IMR-90 (cell line): ENCODE measurements around the gene PRSS21. TPM values are rescaled to one million over a fixed set of nuclear protein-coding genes. Genes with fewer than 3 reads are reported as not detected.
A peak's percentile ranks its signal among the peaks of the same experiment; 100 is the strongest.

Source experiments
- ATAC-seq: fragments of 200-7000 bp; cut with Tn5 transposase; 2 replicates; pipeline ENCODE4 v1.9.1; 2020; ENCODE audit warnings: low read depth, mild to moderate bottlenecking, moderate library complexity
- BruUV-seq: library from RNA; stranded (reverse); fragments of 400-500 nt; replicated peaks from 2 replicates; lab custom pipeline; 2021; lab: Mats Ljungman, UMichigan
- CTCF ChIA-PET: fragments of 300-600 bp; formaldehyde crosslinking; extraction: SDS; loops from one replicate; lab custom pipeline; 2021; ENCODE audit warnings: antibody characterized with exemption; lab: Yijun Ruan, JAX
- POLR2A ChIA-PET: fragments of 300-600 bp; sonication (Branson Sonifier 250); formaldehyde crosslinking; loops from one replicate; lab custom pipeline; 2022; ENCODE audit warnings: antibody characterized with exemption; ENCODE audit not compliant: unreplicated experiment; lab: Charles Lee
- DNase-seq: peaks from one replicate; pipeline ENCODE4 v3.0.0; 2013
- H2AFZ ChIP-seq: replicated peaks from 2 replicates; pipeline ENCODE3; 2013; ENCODE audit warnings: low read length, mild to moderate bottlenecking; ENCODE audit not compliant: poor library complexity
- H2AK5ac ChIP-seq: 2 replicates; pipeline ENCODE4 v1.6.1; 2013; ENCODE audit warnings: low read depth, low read length, inconsistent platforms
- H2AK9ac ChIP-seq: replicated peaks from 2 replicates; pipeline ENCODE3; 2013; ENCODE audit warnings: mild to moderate bottlenecking, low read depth, low read length, moderate library complexity; ENCODE audit not compliant: poor library complexity
- H2BK120ac ChIP-seq: 2 replicates; pipeline ENCODE4 v1.6.1; 2013; ENCODE audit warnings: low read depth, low read length, inconsistent platforms
- H2BK15ac ChIP-seq: 3 replicates; pipeline ENCODE4 v1.6.1; 2013; ENCODE audit warnings: low read depth, low read length, inconsistent platforms
- H2BK20ac ChIP-seq: 2 replicates; pipeline ENCODE4 v1.6.1; 2013; ENCODE audit warnings: low read depth, mild to moderate bottlenecking, inconsistent platforms, low read length, moderate library complexity
- H2BK5ac ChIP-seq: 2 replicates; pipeline ENCODE4 v1.6.1; 2013; ENCODE audit warnings: mild to moderate bottlenecking, low read depth, low read length, inconsistent platforms; ENCODE audit not compliant: poor library complexity, severe bottlenecking
- H3K14ac ChIP-seq: replicated peaks from 2 replicates; pipeline ENCODE4 v1.6.1; 2013; ENCODE audit warnings: low read depth, low read length, inconsistent platforms
- H3K18ac ChIP-seq: 2 replicates; pipeline ENCODE4 v1.6.1; 2013; ENCODE audit warnings: low read depth, low read length, control low read depth
- H3K23ac ChIP-seq: 2 replicates; pipeline ENCODE4 v1.6.1; 2013; ENCODE audit warnings: low read depth, low read length, inconsistent platforms
- H3K27ac ChIP-seq: 2 replicates; pipeline ENCODE4 v1.5.1; 2013; ENCODE audit warnings: mild to moderate bottlenecking, control low read depth, low read length; ENCODE audit not compliant: insufficient read depth
- H3K27me3 ChIP-seq: 2 replicates; pipeline ENCODE4 v1.6.1; 2013; ENCODE audit warnings: low read length; ENCODE audit not compliant: control insufficient read depth, insufficient read depth
- H3K36me3 ChIP-seq: 2 replicates; pipeline ENCODE4 v1.6.1; 2013; ENCODE audit warnings: low read length, mixed read lengths; ENCODE audit not compliant: control insufficient read depth, insufficient read depth
- H3K4ac ChIP-seq: 2 replicates; pipeline ENCODE4 v1.6.1; 2013; ENCODE audit warnings: low read depth, low read length, inconsistent platforms
- H3K4me1 ChIP-seq: 2 replicates; pipeline ENCODE4 v1.6.1; 2013; ENCODE audit warnings: low read length, mixed read lengths; ENCODE audit not compliant: control insufficient read depth, insufficient read depth
- H3K4me2 ChIP-seq: 2 replicates; pipeline ENCODE4 v1.6.1; 2013; ENCODE audit warnings: low read depth, mild to moderate bottlenecking, control low read depth, low read length, moderate library complexity
- H3K4me3 ChIP-seq: 2 replicates; pipeline ENCODE4 v1.5.1; 2013; ENCODE audit warnings: low read depth, mild to moderate bottlenecking, control low read depth, low read length, moderate library complexity; ENCODE audit not compliant: insufficient read depth
- H3K56ac ChIP-seq: 2 replicates; pipeline ENCODE4 v1.6.1; 2013; ENCODE audit warnings: low read length, inconsistent platforms; ENCODE audit not compliant: insufficient read depth; ENCODE audit errors: extremely low read depth
- H3K79me1 ChIP-seq, 2 experiments: 2 replicates each; pipeline ENCODE4 v1.6.1; 2013; ENCODE audit warnings: low read length in 2 of 2, inconsistent platforms in 1 of 2, low read depth in 1 of 2
- H3K9ac ChIP-seq: 2 replicates; pipeline ENCODE4 v1.6.1; 2013; ENCODE audit warnings: low read depth, low read length, control low read depth
- H3K9me1 ChIP-seq: 2 replicates; pipeline ENCODE4 v1.6.1; 2013; ENCODE audit warnings: low read length, inconsistent platforms; ENCODE audit not compliant: insufficient read depth
- H3K9me3 ChIP-seq: 2 replicates; pipeline ENCODE4 v1.6.1; 2013; ENCODE audit warnings: low read length; ENCODE audit not compliant: control insufficient read depth, insufficient read depth
- H4K20me1 ChIP-seq: 2 replicates; pipeline ENCODE4 v1.6.1; 2013; ENCODE audit warnings: low read length, inconsistent platforms; ENCODE audit not compliant: insufficient read depth
- H4K5ac ChIP-seq: 2 replicates; pipeline ENCODE4 v1.6.1; 2013; ENCODE audit warnings: mild to moderate bottlenecking, low read depth, low read length, control low read depth
- H4K8ac ChIP-seq, 2 experiments: 2 replicates each; pipeline ENCODE4 v1.6.1; 2013; ENCODE audit warnings: low read depth in 2 of 2, low read length in 2 of 2, control low read depth in 1 of 2, inconsistent platforms in 1 of 2
- H4K91ac ChIP-seq: 2 replicates; pipeline ENCODE4 v1.6.1; 2013; ENCODE audit warnings: low read depth, low read length, inconsistent platforms; ENCODE audit not compliant: insufficient read depth
- BHLHE40 ChIP-seq: fragments of 150-350 bp; IDR thresholded peaks from 2 replicates; pipeline ENCODE4 v1.6.1; 2016; ENCODE audit warnings: mild to moderate bottlenecking, low read depth, low read length
- CEBPB ChIP-seq: IDR thresholded peaks from 2 replicates; pipeline ENCODE4 v1.6.1; 2012; ENCODE audit warnings: low read depth, low read length, improper control_type of control experiment
- CTCF ChIP-seq: conservative IDR thresholded peaks from 2 replicates; pipeline ENCODE4 v1.5.1; 2012; ENCODE audit warnings: mild to moderate bottlenecking, low read depth, low read length, improper control_type of control experiment
- ELK1 ChIP-seq: fragments of 150-350 bp; IDR thresholded peaks from 2 replicates; pipeline ENCODE4 v1.6.1; 2016; ENCODE audit warnings: low read depth, mild to moderate bottlenecking, low read length, moderate library complexity, borderline replicate concordance
- FOS ChIP-seq: fragments of 150-350 bp; IDR thresholded peaks from 2 replicates; pipeline ENCODE4 v1.6.1; 2016; ENCODE audit warnings: low read depth, low read length
- MAFK ChIP-seq: IDR thresholded peaks from 2 replicates; pipeline ENCODE4 v1.6.1; 2012; ENCODE audit warnings: low read depth, low read length, improper control_type of control experiment
- MXI1 ChIP-seq: IDR thresholded peaks from 2 replicates; pipeline ENCODE4 v1.6.1; 2012; ENCODE audit warnings: low read depth, mild to moderate bottlenecking, low read length, moderate library complexity, borderline replicate concordance
- NFE2L2 ChIP-seq: fragments of 150-350 bp; IDR thresholded peaks from 2 replicates; pipeline ENCODE4 v1.6.1; 2016; ENCODE audit warnings: low read depth, mild to moderate bottlenecking, low read length
- POLR2A ChIP-seq: IDR thresholded peaks from 2 replicates; pipeline ENCODE4 v1.6.1; 2012; ENCODE audit warnings: mild to moderate bottlenecking, low read depth, low read length
- RAD21 ChIP-seq: IDR thresholded peaks from 2 replicates; pipeline ENCODE4 v1.6.1; 2012; ENCODE audit warnings: low read length, improper control_type of control experiment
- RCOR1 ChIP-seq: IDR thresholded peaks from 2 replicates; pipeline ENCODE4 v1.6.1; 2012; ENCODE audit warnings: mild to moderate bottlenecking, low read length, improper control_type of control experiment; ENCODE audit not compliant: insufficient replicate concordance
- RFX5 ChIP-seq: IDR thresholded peaks from 2 replicates; pipeline ENCODE4 v1.8.0; 2012; ENCODE audit warnings: low read depth, mild to moderate bottlenecking, low read length, moderate library complexity
- SMC3 ChIP-seq: fragments of 150-350 bp; IDR thresholded peaks from 2 replicates; pipeline ENCODE4 v1.6.1; 2016; ENCODE audit warnings: low read depth, mild to moderate bottlenecking, antibody characterized with exemption, low read length, moderate library complexity
- USF2 ChIP-seq: fragments of 150-350 bp; IDR thresholded peaks from 2 replicates; pipeline ENCODE4 v1.6.1; 2017; ENCODE audit warnings: mild to moderate bottlenecking, antibody characterized with exemption, low read length, low read depth
- WGBS, 2 experiments: methylation state at CpG; one replicate each; pipeline versions ENCODE4 v1.1.5 to v1.1.7; 2013; ENCODE audit warnings: missing lambda C conversion rate in 2 of 2; ENCODE audit not compliant: insufficient read length in 1 of 2; ENCODE audit errors: extremely low coverage in 2 of 2; 5-methylcytosine and 5-hydroxymethylcytosine counted together
- dilution Hi-C: fragments of 300-500 bp; cut with HindIII; formaldehyde crosslinking; loops from one replicate; pipeline ENCODE4 v1.14.3; 2018; ENCODE audit warnings: low sequenced_read_pairs; ENCODE audit not compliant: unreplicated experiment
- in situ Hi-C: fragments of 300-500 bp; cut with MboI; formaldehyde crosslinking; loops from 3 replicates; pipeline ENCODE4 v1.14.3; 2019; ENCODE audit warnings: low sequenced_read_pairs, inconsistent platforms, mixed read lengths
- intact Hi-C: fragments of 100-400 bp; cut with micrococcal nuclease; formaldehyde crosslinking; loops from 2 replicates; pipeline ENCODE4 v1.10.0; 2022
- polyA plus RNA-seq, 3 experiments: library from polyadenylated mRNA; depleted of rRNA; stranded (reverse); fragments of >200 nt; gene quantifications; 2 replicates each; pipeline ENCODE4 v1.2.3, GENCODE V29; 2012; ENCODE audit warnings: low replicate concordance in 1 of 3
- total RNA-seq: library from RNA; depleted of rRNA; stranded (reverse); fragments of >200 nt; gene quantifications from 2 replicates; pipeline ENCODE4 v1.2.3, GENCODE V29; 2012

Gene PRSS21
- total and polyA plus RNA-seq, 2 of the 4 experiments (the other 2 are of a cell fraction), result 0.21 TPM; not detected in 1

- intact Hi-C loops, result no loop called here
- TF ChIP-seq RCOR1 (no peak), CEBPB (no peak), FOS (no peak), MXI1 (no peak), SMC3 (no peak), BHLHE40 (no peak), MAFK (no peak), POLR2A (no peak), ELK1 (no peak), USF2 (no peak), RFX5 (no peak), CTCF (no peak), RAD21 (no peak), NFE2L2 (no peak)
Measured at GRCh38 chr16:2829501-2830354, 12.7 kb downstream of the PRSS21 start, which contains the start of gene ZG16B. Gene ZG16B (plus strand): TSS chr16:2830303. CDS start chr16:2830442, 139 bp downstream.

More at GRCh38 chr16:2829501-2830354, 12.7 kb downstream of the PRSS21 start, which contains the start of gene ZG16B:
- Histone ChIP-seq H3K9ac (no peak within 1 kb of the TSS), H2BK15ac (no peak within 1 kb of the TSS), H2AK5ac (no peak within 1 kb of the TSS), H4K20me1 (no peaks in the 10 kb centered on the region), H3K9me3 (no peaks in the 10 kb centered on the region), H2AFZ (peak within 1 kb of the TSS; percentile 39), H2BK20ac (no peak within 1 kb of the TSS), H3K27ac (no peak within 1 kb of the TSS), H4K5ac (no peak within 1 kb of the TSS), H3K79me1 (no peaks in the 10 kb centered on the region), H3K4me1 (no peaks in the 10 kb centered on the region), H2BK5ac (no peak within 1 kb of the TSS), H3K23ac (no peak within 1 kb of the TSS), H2AK9ac (no peak within 1 kb of the TSS), H3K4ac (no peak within 1 kb of the TSS), H3K56ac (no peak within 1 kb of the TSS), H2BK120ac (no peak within 1 kb of the TSS), H4K8ac (no peak within 1 kb of the TSS), H3K14ac (no peak within 1 kb of the TSS), H3K27me3 (peaks cover 46% of the 10 kb centered on the region), H3K9me1 (no peaks in the 10 kb centered on the region), H3K36me3 (no peaks in the 10 kb centered on the region), H3K18ac (no peak within 1 kb of the TSS), H3K4me2 (no peak within 1 kb of the TSS), H4K91ac (no peak within 1 kb of the TSS), H3K4me3 (no peak within 1 kb of the TSS)
- ChIA-PET CTCF (interaction anchor here (0.9 kb wide), 1 partner anchor 38 kb away, joined by 3 read pairs; no protein-coding TSS in a partner anchor), POLR2A (no interaction called here)
- DNase-seq, result no peak
- dilution Hi-C loops (no loop called here), in situ Hi-C loops (loop anchor here (10.0 kb wide), 1 partner anchor 85 kb away; the partner anchor contains the start of gene FLYWCH1)
- WGBS, 2 experiments, result 53% methylated on average over 14 of the region's 32 CpGs; no CpG with 5 or more reads in 1 of the 2 experiments
- BruUV-seq, result no TSS peak
- no peak; the same call in 1 of the 2 replicates for ATAC-seq
